GM23338 (cell line): Measurements from ENCODE around the gene TICRR. TPM values are rescaled to one million over a fixed set of nuclear protein-coding genes. Genes with fewer than 3 reads are reported as not detected.

Experiments
- ATAC-seq: fragments of 200-7000 bp; cut with Tn5 transposase; 3 replicates; pipeline ENCODE4 v1.9.1; 2020
- DNase-seq: peaks from one replicate; pipeline ENCODE4 v3.0.0-alpha.2; 2015; ENCODE audit warnings: low spot score
- H2AFZ ChIP-seq: fragments of 200-600 bp; sonication (generic); 2 replicates; pipeline ENCODE4 v1.8.0; 2016; ENCODE audit warnings: antibody characterized with exemption, mild to moderate bottlenecking, moderate library complexity
- H3F3A ChIP-seq: fragments of 200-600 bp; sonication (generic); replicated peaks from 2 replicates; pipeline ENCODE4 v1.8.0; 2017; ENCODE audit warnings: antibody characterized with exemption, mixed run types, low read depth
- H3K27ac ChIP-seq: fragments of 200-600 bp; sonication (generic); 2 replicates; pipeline ENCODE4 v1.6.1; 2016; ENCODE audit warnings: low read depth
- H3K27me3 ChIP-seq: fragments of 200-600 bp; sonication (generic); 2 replicates; pipeline ENCODE4 v1.8.0; 2016; ENCODE audit warnings: mild to moderate bottlenecking, mixed run types, moderate library complexity; ENCODE audit not compliant: insufficient read depth
- H3K36me3 ChIP-seq: fragments of 200-600 bp; sonication (generic); 2 replicates; pipeline ENCODE4 v1.8.0; 2016; ENCODE audit warnings: mild to moderate bottlenecking; ENCODE audit not compliant: insufficient read depth
- H3K4me1 ChIP-seq: fragments of 200-600 bp; sonication (generic); 2 replicates; pipeline ENCODE4 v1.8.0; 2016; ENCODE audit warnings: mild to moderate bottlenecking, moderate library complexity; ENCODE audit not compliant: insufficient read depth
- H3K4me2 ChIP-seq: fragments of 200-600 bp; sonication (generic); 2 replicates; pipeline ENCODE4 v1.7.1; 2017; ENCODE audit warnings: mixed run types
- H3K4me3 ChIP-seq: fragments of 200-600 bp; sonication (generic); 2 replicates; pipeline ENCODE4 v1.6.1; 2016; ENCODE audit warnings: mixed run types
- H3K79me2 ChIP-seq: fragments of 200-600 bp; sonication (generic); replicated peaks from 2 replicates; pipeline ENCODE4 v1.8.0; 2017; ENCODE audit warnings: mild to moderate bottlenecking; ENCODE audit not compliant: insufficient read depth
- H3K9me2 ChIP-seq: fragments of 200-600 bp; sonication (generic); 2 replicates; pipeline ENCODE4 v1.8.0; 2017; ENCODE audit not compliant: insufficient read depth
- H4K20me1 ChIP-seq: fragments of 200-600 bp; sonication (generic); replicated peaks from 2 replicates; pipeline ENCODE4 v1.8.0; 2017; ENCODE audit warnings: mild to moderate bottlenecking; ENCODE audit not compliant: insufficient read depth
- H3K27ac Mint-ChIP-seq: 2 replicates; pipeline ENCODE4 v1.8.0; 2020; ENCODE audit warnings: inconsistent platforms, mild to moderate bottlenecking, moderate library complexity, mixed read lengths
- H3K27me3 Mint-ChIP-seq: 3 replicates; pipeline ENCODE4 v1.8.0; 2022; ENCODE audit warnings: low read depth, mild to moderate bottlenecking, moderate library complexity, mixed read lengths, inconsistent platforms; ENCODE audit not compliant: insufficient read depth, poor library complexity
- H3K36me3 Mint-ChIP-seq: 3 replicates; pipeline ENCODE4 v1.8.0; 2021; ENCODE audit warnings: low read depth, mild to moderate bottlenecking, inconsistent platforms, moderate library complexity, mixed read lengths
- H3K4me1 Mint-ChIP-seq: 3 replicates; pipeline ENCODE4 v1.8.0; 2020; ENCODE audit warnings: mild to moderate bottlenecking, inconsistent platforms, mixed read lengths
- H3K4me3 Mint-ChIP-seq: 3 replicates; pipeline ENCODE4 v1.8.0; 2021; ENCODE audit warnings: moderate library complexity, mild to moderate bottlenecking, inconsistent platforms, mixed read lengths
- H3K9me3 Mint-ChIP-seq: 3 replicates; pipeline ENCODE4 v1.8.0; 2020; ENCODE audit warnings: moderate library complexity, mild to moderate bottlenecking, inconsistent platforms, mixed read lengths
- CREB1 ChIP-seq: fragments of 250-450 bp; sonication (Bioruptor Pico); IDR thresholded peaks from 2 replicates; pipeline ENCODE4 v1.5.0; 2020; ENCODE audit warnings: low read depth, mild to moderate bottlenecking, moderate library complexity
- EZH2 ChIP-seq: fragments of 200-600 bp; sonication (generic); IDR thresholded peaks from one replicate; pipeline ENCODE4 v1.8.0; 2017; ENCODE audit warnings: antibody characterized with exemption, mild to moderate bottlenecking, low read depth; ENCODE audit not compliant: unreplicated experiment
- EZH2phosphoT487 ChIP-seq: fragments of 200-600 bp; sonication (generic); IDR thresholded peaks from one replicate; pipeline ENCODE4 v1.8.1; 2018; ENCODE audit warnings: antibody characterized with exemption; ENCODE audit not compliant: unreplicated experiment
- JUNB ChIP-seq: IDR thresholded peaks from one replicate; pipeline ENCODE4 v1.6.1; 2016; ENCODE audit warnings: antibody characterized with exemption; ENCODE audit not compliant: unreplicated experiment
- NANOG ChIP-seq: IDR thresholded peaks from 2 replicates; pipeline ENCODE4 v1.6.1; 2016; ENCODE audit warnings: antibody characterized with exemption, borderline replicate concordance
- POLR2AphosphoS5 ChIP-seq: IDR thresholded peaks from 2 replicates; pipeline ENCODE4 v1.6.1; 2016; ENCODE audit warnings: antibody characterized with exemption, low read depth
- STAT1 ChIP-seq: IDR thresholded peaks from one replicate; pipeline ENCODE4 v1.6.1; 2016; ENCODE audit warnings: antibody characterized with exemption; ENCODE audit not compliant: unreplicated experiment
- ZNF114 ChIP-seq: fragments of 250-450 bp; sonication (Bioruptor Pico); IDR thresholded peaks from 2 replicates; pipeline ENCODE4 v1.5.0; 2020; ENCODE audit warnings: mild to moderate bottlenecking, moderate library complexity
- ZNF331 ChIP-seq: fragments of 250-450 bp; sonication (Bioruptor Pico); IDR thresholded peaks from 2 replicates; pipeline ENCODE4 v1.5.0; 2020; ENCODE audit warnings: low read depth, mild to moderate bottlenecking, moderate library complexity
- polyA plus RNA-seq: library from polyadenylated mRNA; unstranded; fragments of >200 nt; fragmentation: Nextera tagmentation; extraction: Ambion mirVana; gene quantifications from 2 replicates; pipeline ENCODE4 v1.2.1, GENCODE V29; 2016
- total RNA-seq: library from RNA; depleted of rRNA; stranded (reverse); fragments of >200 nt; shearing (Covaris generic); gene quantifications from 2 replicates; pipeline ENCODE4 v1.2.3, GENCODE V29; 2014
- TF ChIP-seq, protein P1 (sequence below): IDR thresholded peaks from 2 replicates; pipeline ENCODE4 v1.6.1; 2016; ENCODE audit warnings: antibody characterized with exemption
- TF ChIP-seq, protein P2 (sequence below), 2 experiments: fragments of 200-600 bp in 1 of 2; sonication (generic) in 1 of 2; conservative IDR thresholded peaks; 2 replicates each; pipeline versions ENCODE4 v1.5.1 to v1.6.1; 2016 to 2017; ENCODE audit warnings: antibody characterized with exemption in 2 of 2, low read depth in 2 of 2, mild to moderate bottlenecking in 2 of 2, moderate library complexity in 1 of 2
- TF ChIP-seq, protein P3 (sequence below): IDR thresholded peaks from one replicate; pipeline ENCODE4 v1.6.1; 2018; ENCODE audit warnings: antibody characterized with exemption; ENCODE audit not compliant: unreplicated experiment

The TICRR gene
- total and polyA plus RNA-seq, 2 experiments from 2014 or later = 11.2 to 42.3 TPM

DNA sequence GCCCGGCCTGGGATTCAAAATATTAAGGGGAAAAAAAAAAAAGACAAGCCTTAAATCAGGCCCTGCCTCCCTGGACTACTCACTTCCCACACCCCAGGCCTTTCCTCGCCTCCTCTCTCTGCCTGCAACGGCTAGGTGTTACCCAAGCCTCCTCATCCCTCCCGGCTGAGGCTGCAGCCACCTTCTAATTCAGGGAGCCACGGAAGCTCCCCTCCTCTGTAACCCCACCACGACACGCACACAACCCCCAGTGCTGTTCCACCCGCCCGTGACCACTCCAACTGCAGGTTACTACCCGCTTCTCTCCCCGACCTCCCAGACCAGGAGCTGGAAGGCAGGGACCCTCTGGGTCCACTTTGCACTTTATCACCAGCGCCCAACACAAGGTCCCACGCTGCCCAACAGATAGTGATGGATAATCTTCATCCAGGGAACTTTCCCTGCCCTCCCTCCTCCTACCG, 79.1 kb downstream of the TICRR start (continued):
- TF ChIP-seq, protein P1, sequence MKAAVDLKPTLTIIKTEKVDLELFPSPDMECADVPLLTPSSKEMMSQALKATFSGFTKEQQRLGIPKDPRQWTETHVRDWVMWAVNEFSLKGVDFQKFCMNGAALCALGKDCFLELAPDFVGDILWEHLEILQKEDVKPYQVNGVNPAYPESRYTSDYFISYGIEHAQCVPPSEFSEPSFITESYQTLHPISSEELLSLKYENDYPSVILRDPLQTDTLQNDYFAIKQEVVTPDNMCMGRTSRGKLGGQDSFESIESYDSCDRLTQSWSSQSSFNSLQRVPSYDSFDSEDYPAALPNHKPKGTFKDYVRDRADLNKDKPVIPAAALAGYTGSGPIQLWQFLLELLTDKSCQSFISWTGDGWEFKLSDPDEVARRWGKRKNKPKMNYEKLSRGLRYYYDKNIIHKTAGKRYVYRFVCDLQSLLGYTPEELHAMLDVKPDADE = no peak
- no peak for TF ChIP-seq STAT1
- TF ChIP-seq POLR2AphosphoS5 = no peak
- no peak for TF ChIP-seq NANOG

DNA sequence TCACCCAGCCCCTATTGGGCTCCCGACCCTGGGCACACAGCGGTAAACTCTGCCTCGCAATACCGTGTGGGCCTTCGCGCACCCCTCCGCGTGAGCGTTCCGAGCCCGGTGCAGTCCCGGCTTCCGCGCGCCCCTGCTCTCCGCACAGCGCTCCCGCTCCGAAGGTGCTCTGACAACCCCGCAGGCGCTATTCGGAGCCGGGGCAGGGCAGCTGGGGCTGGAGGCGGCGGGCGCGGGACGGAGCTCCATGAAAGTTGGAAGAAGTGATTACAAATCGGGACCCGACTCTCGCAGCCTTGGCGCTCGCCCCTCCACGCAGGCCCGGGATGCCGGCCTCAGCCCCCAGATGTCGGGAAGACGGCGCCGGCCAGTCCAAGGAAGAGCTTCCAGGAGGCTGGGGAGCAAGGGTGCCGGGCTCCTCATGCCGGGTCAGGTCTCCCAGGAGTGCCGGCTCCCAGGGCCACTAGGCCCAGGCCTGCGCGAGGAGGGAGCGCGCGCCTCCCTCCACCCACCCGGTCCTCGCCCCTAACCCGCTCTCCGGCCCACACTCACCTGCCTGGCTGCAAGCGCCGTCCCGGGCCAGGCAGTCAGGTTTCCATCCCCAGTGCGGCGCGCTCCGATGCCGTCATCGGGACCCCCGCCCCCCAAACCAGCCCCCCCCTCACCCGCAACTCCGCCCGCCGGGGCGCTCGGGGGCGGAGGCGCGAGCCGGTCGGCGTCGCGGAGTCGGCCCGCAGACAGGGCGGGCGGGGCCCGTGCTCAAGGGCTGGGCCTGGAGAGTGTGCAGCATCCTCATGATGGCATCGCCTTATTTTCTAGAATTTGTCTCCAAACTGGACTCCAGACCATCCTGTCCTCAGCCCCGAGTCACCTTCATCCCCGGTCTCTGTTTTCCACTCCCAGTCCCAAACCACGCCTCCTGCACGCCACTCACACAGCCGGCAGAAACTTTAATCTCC, 79.9 kb downstream of the TICRR start, which contains the start of gene KIF7:
Gene KIF7, minus strand, starts transcription at position 621 of the 959 bp plus-strand sequence. CDS start 2,537 bp downstream, outside the sequence.
- H3K4me3 Mint-ChIP-seq = peak within 1 kb of the TSS; percentile 92
- Histone ChIP-seq H3K79me2 (peaks cover 16% of the 10 kb centered on the region), H4K20me1 (no peaks in the 10 kb centered on the region; the same call in 1 of the 2 replicates), H3K4me3 (peak within 1 kb of the TSS; percentile 91), H3K4me1 (peaks cover 5% of the 10 kb centered on the region; the same call in 1 of the 2 replicates), H2AFZ (peak within 1 kb of the TSS; percentile 100), H3K4me2 (peak within 1 kb of the TSS; percentile 95), H3K36me3 (no peaks in the 10 kb centered on the region), H3K27me3 (no peaks in the 10 kb centered on the region), H3F3A (no peaks in the 10 kb centered on the region), H3K9me2 (no peaks in the 10 kb centered on the region), H3K27ac (no peak within 1 kb of the TSS)
- H3K27me3 Mint-ChIP-seq = peaks cover 5% of the 10 kb centered on the region
- ATAC-seq (peak; percentile 92), DNase-seq (peak; percentile 83)
- peaks cover 10% of the 10 kb centered on the region for H3K4me1 Mint-ChIP-seq
- H3K27ac Mint-ChIP-seq = no peak within 1 kb of the TSS
- H3K36me3 Mint-ChIP-seq = peaks cover 15% of the 10 kb centered on the region
- no peaks in the 10 kb centered on the region for H3K9me3 Mint-ChIP-seq
- TF ChIP-seq, protein P2, sequence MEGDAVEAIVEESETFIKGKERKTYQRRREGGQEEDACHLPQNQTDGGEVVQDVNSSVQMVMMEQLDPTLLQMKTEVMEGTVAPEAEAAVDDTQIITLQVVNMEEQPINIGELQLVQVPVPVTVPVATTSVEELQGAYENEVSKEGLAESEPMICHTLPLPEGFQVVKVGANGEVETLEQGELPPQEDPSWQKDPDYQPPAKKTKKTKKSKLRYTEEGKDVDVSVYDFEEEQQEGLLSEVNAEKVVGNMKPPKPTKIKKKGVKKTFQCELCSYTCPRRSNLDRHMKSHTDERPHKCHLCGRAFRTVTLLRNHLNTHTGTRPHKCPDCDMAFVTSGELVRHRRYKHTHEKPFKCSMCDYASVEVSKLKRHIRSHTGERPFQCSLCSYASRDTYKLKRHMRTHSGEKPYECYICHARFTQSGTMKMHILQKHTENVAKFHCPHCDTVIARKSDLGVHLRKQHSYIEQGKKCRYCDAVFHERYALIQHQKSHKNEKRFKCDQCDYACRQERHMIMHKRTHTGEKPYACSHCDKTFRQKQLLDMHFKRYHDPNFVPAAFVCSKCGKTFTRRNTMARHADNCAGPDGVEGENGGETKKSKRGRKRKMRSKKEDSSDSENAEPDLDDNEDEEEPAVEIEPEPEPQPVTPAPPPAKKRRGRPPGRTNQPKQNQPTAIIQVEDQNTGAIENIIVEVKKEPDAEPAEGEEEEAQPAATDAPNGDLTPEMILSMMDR (conservative IDR thresholded peaks at IDR 0.05; ENCODE audit: low read depth in 2 of 2) = no peak
- TF ChIP-seq STAT1 = no peak
- TF ChIP-seq ZNF331 (CRISPR knock-in tag) = no peak
- TF ChIP-seq, protein P3, sequence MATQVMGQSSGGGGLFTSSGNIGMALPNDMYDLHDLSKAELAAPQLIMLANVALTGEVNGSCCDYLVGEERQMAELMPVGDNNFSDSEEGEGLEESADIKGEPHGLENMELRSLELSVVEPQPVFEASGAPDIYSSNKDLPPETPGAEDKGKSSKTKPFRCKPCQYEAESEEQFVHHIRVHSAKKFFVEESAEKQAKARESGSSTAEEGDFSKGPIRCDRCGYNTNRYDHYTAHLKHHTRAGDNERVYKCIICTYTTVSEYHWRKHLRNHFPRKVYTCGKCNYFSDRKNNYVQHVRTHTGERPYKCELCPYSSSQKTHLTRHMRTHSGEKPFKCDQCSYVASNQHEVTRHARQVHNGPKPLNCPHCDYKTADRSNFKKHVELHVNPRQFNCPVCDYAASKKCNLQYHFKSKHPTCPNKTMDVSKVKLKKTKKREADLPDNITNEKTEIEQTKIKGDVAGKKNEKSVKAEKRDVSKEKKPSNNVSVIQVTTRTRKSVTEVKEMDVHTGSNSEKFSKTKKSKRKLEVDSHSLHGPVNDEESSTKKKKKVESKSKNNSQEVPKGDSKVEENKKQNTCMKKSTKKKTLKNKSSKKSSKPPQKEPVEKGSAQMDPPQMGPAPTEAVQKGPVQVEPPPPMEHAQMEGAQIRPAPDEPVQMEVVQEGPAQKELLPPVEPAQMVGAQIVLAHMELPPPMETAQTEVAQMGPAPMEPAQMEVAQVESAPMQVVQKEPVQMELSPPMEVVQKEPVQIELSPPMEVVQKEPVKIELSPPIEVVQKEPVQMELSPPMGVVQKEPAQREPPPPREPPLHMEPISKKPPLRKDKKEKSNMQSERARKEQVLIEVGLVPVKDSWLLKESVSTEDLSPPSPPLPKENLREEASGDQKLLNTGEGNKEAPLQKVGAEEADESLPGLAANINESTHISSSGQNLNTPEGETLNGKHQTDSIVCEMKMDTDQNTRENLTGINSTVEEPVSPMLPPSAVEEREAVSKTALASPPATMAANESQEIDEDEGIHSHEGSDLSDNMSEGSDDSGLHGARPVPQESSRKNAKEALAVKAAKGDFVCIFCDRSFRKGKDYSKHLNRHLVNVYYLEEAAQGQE = no peak
- no peak for TF ChIP-seq EZH2
- peak; percentile 95 for TF ChIP-seq CREB1 (CRISPR knock-in tag)
- no peak for TF ChIP-seq JUNB
- peak; percentile 91 for TF ChIP-seq POLR2AphosphoS5
- TF ChIP-seq, protein P1 = no peak
- no peak for TF ChIP-seq NANOG
- TF ChIP-seq ZNF114 (CRISPR knock-in tag) = no peak
- no peak for TF ChIP-seq EZH2phosphoT487
